GM19351 (cell line): ENCODE measurements around the gene PLEK.
A peak's percentile ranks its signal among the peaks of the same experiment; 100 is the strongest.

Experiments
- ATAC-seq: cut with Tn5 transposase; IDR thresholded peaks from one replicate; pipeline ENCODE4 v1.9.1; 2021; ENCODE audit warnings: mild to moderate bottlenecking, moderate library complexity; ENCODE audit not compliant: unreplicated experiment

The PLEK gene

DNA sequence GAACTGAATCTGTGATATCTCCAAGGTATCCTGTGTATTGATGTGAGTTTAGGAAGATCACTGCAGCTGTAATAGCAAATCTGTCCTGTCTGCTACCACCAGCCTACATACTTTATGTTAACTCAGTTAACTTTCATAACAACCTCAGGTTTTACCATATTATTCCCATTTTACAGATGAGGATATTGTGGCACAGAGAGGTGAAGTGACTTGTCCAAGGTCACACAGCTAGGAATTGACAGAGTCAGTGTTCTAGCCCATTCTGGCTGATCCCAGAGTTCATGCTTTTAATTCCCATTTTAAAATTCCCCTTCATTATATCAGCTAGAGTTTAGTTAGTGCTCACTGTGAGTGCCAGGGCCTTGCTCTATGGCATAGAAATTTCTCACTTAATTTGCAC, 49.4 kb downstream of the PLEK start:
- ATAC-seq: no peak

DNA sequence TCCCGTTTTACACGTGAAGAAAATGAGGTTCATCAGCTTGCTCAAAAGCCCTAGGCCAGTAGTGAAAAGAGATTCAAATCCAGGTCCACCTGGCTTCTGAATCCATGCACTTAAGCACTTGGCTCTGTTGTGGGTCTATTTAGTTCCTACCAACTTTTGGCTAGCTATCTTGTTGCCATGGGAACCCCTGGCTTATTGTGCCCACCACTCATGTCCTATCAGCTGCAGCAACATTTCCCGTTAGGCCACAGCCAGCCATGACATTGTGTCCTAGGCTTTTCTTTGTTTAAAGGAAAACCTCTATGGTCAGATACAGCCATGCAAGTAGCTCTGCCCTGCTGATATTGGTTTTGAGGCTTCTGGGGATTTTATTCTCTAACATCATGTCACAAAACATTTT, 49.8 kb downstream of the PLEK start:
- no peak for ATAC-seq

DNA sequence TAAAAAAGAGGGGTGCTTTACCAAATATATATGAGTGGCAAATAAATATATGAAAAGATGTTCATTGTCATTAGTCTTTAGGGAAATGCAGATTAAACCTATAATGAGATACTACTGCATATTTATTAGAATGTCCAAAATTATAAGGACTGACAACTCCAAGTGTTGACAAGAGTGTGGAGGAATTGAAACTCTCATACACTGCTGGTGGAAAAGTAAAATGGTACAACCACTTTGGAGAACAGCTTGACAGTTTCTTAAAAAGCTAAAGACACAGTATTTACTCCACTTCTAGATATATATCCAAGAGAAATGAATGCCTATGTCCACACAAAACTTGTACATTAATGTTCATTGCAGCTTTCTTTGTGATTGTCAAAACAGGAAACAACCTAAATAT, 50.4 kb downstream of the PLEK start:
- no peak for ATAC-seq

GRCh38 chr2:68416081-68416675, 51.1 kb downstream of the PLEK start:
- no peak for ATAC-seq

DNA sequence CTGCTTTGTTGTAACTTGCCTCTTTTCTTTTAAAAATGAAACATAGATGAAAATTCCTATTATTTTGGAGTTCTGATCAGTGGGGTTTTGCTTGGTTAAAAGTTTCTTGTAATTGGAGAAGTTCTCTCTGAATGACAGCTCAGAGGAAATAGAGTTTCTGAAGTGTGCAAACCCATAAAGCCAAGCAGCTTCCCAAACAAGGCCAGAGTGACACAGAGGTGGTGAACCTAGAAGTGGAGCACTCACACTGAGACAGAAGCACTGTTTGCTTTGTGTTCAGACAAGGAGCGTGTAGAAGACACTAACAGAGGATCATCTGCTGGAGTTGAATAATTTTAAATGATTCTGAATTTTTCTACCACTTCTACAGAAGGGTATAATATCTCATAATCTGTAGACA, 52.8 kb downstream of the PLEK start:
- peak; percentile 42 for ATAC-seq

- ATAC-seq: no peak
Measured at GRCh38 chr2:68418419-68418818, 53.3 kb downstream of the PLEK start.

DNA sequence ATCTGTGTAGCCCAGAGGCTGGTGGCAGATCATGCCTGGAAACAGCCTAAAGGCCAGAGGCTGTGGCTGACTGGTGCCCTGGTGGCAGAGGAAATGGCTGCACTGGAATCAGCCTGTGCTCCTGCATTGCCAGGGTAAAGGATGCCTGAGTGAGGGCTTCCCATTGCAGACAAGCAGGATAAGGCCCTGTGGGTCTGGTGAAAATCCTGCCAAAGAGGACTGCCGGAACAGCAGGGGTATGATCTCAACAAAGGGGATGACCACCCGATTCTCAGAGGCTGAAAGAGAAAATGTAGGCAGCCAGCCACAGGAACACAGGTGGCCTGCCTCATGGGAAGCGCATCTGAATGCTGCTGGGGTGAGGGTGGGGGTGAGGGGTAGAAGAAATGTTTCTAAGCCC, 53.8 kb downstream of the PLEK start:
- no peak for ATAC-seq

- ATAC-seq: no peak
Measured at GRCh38 chr2:68420254-68420910, 55.3 kb downstream of the PLEK start.

GRCh38 chr2:68423966-68424650, 59.0 kb downstream of the PLEK start:
- ATAC-seq: peak; percentile 74

DNA sequence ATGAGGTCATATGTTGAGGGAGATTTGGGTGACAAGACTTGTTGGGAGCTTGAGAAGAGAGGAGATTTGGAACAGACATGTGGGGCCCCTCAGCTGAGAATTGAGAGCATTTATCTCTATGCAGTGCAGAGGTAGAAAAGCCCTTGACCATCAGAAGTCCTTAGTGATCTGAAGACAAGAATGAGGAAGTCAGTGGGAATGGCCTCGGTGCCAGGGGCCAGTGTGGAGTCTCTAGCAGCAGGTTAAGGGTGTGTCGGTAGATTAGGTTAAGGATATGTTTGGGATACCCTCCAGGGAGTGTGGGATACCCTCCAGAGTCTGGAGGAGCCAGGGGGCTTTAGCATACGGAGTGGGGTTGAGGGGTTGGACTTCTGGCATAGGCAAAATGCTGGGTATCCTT, 60.4 kb downstream of the PLEK start:
- no peak for ATAC-seq

- no peak for ATAC-seq
Measured at GRCh38 chr2:68426446-68426845, 61.4 kb downstream of the PLEK start.

- peak; percentile 31 for ATAC-seq
Measured at GRCh38 chr2:68426848-68427579, 61.9 kb downstream of the PLEK start.

DNA sequence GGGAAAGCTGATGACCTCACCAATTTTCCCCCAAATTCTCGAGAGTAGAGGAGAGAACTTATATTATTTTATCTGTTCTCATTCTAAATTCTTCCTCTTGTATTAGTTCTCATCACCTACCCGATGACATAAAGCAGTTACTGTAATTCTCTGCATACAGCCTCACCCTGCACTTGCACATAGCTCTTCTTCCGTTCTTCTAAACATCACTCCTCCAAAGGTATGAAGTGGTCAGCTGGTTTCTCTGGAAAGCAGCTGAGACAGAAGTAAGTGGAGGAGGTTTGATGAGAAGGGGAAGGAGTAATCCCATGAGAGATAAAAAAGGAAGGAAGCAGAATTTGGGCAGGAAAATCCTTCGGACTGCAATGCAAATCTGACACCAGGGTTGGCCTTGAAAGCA, 63.0 kb downstream of the PLEK start:
- ATAC-seq: no peak

- ATAC-seq: no peak
Measured at GRCh38 chr2:68428746-68429145, 63.7 kb downstream of the PLEK start.

- no peak for ATAC-seq
Measured at GRCh38 chr2:68429311-68429826, 64.3 kb downstream of the PLEK start.

GRCh38 chr2:68431316-68431972, 66.4 kb downstream of the PLEK start:
- no peak for ATAC-seq

DNA sequence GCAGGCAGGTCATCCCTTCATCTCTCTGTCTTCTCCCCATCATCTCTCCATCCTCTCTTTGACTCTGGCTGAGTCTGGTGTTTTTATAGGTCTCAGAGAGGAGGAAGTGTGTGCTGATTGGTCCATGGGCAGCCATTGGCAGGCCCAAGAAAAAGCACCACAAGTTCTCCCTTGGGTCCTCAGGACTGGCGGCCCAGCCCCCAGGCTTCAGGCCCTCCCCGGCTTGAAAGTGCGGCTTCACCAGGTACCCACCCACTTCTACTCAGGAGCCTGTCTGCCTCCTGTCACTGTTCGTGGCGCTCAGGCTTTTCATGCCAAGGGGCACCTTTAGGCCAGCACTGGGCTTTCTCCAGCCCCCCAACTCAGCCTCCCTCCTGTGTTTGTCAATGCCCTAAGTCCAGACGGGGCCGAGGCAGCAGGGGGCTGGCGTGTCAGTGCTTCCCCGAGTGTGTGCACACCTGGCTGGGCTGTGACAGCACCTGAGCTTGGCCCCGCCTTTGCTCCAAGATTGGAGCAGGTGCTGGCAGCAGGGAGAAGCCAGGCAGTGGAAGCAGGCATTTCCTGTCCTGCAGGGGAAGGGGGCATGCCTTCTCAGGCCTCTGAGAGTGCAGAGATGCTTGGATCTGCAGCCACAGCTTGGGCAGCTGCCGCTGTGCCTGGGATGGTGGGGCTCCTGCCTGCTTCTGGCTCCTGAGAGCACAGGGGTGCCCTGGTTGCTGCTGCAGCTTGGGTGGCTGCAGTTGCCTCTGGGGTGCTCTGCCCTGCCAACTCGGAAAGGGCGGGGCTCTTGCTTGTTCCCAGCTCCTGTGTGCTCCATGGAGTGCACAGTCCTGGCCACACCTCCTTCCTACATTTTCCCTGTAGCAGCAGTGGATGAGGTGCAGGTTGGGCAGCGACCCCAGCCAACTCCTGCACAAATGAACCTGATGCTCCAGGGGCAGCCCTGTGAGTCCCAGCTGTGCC, 67.9 kb downstream of the PLEK start:
- ATAC-seq: no peak

DNA sequence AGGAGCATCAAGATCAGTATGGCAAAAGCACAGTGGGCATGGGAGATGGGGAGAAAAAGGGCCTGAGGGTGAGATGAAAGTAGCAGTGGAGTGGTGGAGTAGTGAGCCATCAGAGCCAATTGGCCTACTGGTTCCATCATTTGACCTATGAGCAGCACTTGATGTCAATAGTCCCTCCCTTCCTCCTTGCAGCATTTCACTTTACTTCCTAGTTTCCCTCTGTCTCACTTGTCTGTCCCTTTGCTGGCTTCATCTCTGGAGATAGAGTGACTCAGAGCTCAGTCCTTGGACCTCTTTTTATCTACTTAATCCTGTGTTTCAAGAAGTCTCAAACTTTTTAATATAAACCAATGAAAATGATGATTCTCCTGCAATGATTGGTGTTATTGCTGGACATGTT, 69.9 kb downstream of the PLEK start:
- ATAC-seq: peak; percentile 48

GRCh38 chr2:68435615-68436014, 70.5 kb downstream of the PLEK start:
- no peak for ATAC-seq

DNA sequence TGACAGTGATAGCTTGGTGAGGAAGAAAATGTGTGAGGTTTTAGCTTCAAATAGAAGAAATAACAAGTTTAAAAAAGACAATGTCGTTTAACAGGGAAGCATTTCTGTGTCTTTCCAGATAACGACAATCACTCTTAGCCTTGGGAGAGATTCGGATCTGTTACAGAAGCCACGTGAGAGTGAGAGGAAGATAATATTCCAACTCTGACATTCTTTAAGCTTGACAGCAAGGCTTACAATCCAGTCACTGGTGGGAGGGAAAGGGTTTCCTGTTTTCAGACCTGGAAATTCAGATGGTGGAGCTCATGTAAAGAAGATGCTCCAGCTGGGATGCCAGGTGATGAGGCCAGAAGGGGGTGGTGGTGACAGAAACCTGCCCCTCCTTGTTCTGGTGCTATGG, 71.2 kb downstream of the PLEK start:
- ATAC-seq: no peak
